GM06990 (cell line): ENCODE results near the gene DYNLT3.

Source experiments
- DNase-seq: peaks from one replicate; pipeline ENCODE4 v3.0.0-alpha.2; 2011; ENCODE audit not compliant: insufficient read length; ENCODE audit errors: extremely low read depth
- H3K27me3 ChIP-seq: replicated peaks from 2 replicates; pipeline ENCODE4 v1.6.0; 2011; ENCODE audit warnings: low read length; ENCODE audit not compliant: control insufficient read depth, insufficient read depth
- H3K36me3 ChIP-seq: 2 replicates; pipeline ENCODE4 v1.5.1; 2011; ENCODE audit warnings: low read length; ENCODE audit not compliant: control insufficient read depth, insufficient read depth
- H3K4me3 ChIP-seq: replicated peaks from 2 replicates; pipeline ENCODE4 v1.5.1; 2011; ENCODE audit warnings: low read depth, mild to moderate bottlenecking, control low read depth, low read length
- CTCF ChIP-seq: IDR thresholded peaks from 2 replicates; pipeline ENCODE4 v1.5.1; 2011; ENCODE audit warnings: low read length, control low read depth, mild to moderate bottlenecking, inconsistent platforms; ENCODE audit not compliant: insufficient read depth, poor library complexity, severe bottlenecking

DYNLT3 gene

GRCh38 chrX:37860721-37861120 lies 13.3 kb upstream of the DYNLT3 start:
- DNase-seq = no peak
- no peak for TF ChIP-seq CTCF
- H3K27me3 ChIP-seq = no peaks in the 10 kb centered on the region; the same call in 1 of the 2 replicates
- no peak overlapping the region for H3K4me3 ChIP-seq
- H3K36me3 ChIP-seq = no peaks in the 10 kb centered on the region

GRCh38 chrX:37854748-37855147 lies 7.4 kb upstream of the DYNLT3 start:
- TF ChIP-seq CTCF = no peak
- no peaks in the 10 kb centered on the region; the same call in 1 of the 2 replicates for H3K27me3 ChIP-seq
- no peak overlapping the region for H3K4me3 ChIP-seq
- H3K36me3 ChIP-seq = no peaks in the 10 kb centered on the region
- no peak for DNase-seq

GRCh38 chrX:37854148-37854547 lies 6.8 kb upstream of the DYNLT3 start:
- no peak for DNase-seq

GRCh38 chrX:37847733-37848197 lies 394 bp upstream of the DYNLT3 start:
- Histone ChIP-seq H3K27me3 (no peaks in the 10 kb centered on the region), H3K36me3 (no peaks in the 10 kb centered on the region), H3K4me3 (peak overlapping the region; percentile 76)
- TF ChIP-seq CTCF = no peak
- no peak for DNase-seq

More at GRCh38 chrX:37854148-37854547, 6.8 kb upstream of the DYNLT3 start:
- no peak for TF ChIP-seq CTCF
- H3K27me3 ChIP-seq = no peaks in the 10 kb centered on the region; the same call in 1 of the 2 replicates
- no peak overlapping the region for H3K4me3 ChIP-seq
- H3K36me3 ChIP-seq = no peaks in the 10 kb centered on the region

- DNase-seq = no peak
- no peak for TF ChIP-seq CTCF
- H3K4me3 ChIP-seq = peak overlapping the region; percentile 76
Measured at GRCh38 chrX:37846558-37846933, 825 bp downstream of the DYNLT3 start.

GRCh38 chrX:37846141-37846540 lies 1.2 kb downstream of the DYNLT3 start:
- no peaks in the 10 kb centered on the region for H3K36me3 ChIP-seq
- no peaks in the 10 kb centered on the region for H3K27me3 ChIP-seq
- DNase-seq = no peak
- H3K4me3 ChIP-seq = no peak overlapping the region
- no peak for TF ChIP-seq CTCF

More at GRCh38 chrX:37846558-37846933, 825 bp downstream of the DYNLT3 start:
- Histone ChIP-seq H3K27me3 (no peaks in the 10 kb centered on the region), H3K36me3 (no peaks in the 10 kb centered on the region)
